ENCODE measurements around the gene KRTAP3-3.
"Not testable (repeated sequence)": the region's sequence is repeated elsewhere in the genome, so short reads cannot be mapped to it uniquely, and the experiment has no call there.

The KRTAP3-3 gene

DNA sequence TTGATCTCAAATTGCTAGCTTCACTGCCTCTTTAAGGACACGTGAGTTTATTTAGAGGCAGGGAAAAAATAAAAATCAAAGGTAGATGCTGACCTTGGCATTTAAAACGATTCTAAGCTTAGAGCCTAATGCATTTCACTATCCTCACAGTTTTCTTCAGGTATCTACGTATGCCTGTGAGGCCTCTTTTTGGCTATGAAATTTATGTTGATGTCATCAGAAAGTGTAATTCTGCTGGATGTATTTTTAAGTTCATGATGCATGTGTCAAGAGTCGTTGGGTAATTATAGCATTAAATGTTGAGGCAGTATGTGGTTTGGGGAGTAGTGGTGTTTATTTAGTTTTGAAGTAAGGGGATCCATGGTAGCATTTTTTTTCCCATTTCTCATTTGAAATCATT lies 10.0 kb upstream of the KRTAP3-3 start:
- DNase-seq: no peak

DNA sequence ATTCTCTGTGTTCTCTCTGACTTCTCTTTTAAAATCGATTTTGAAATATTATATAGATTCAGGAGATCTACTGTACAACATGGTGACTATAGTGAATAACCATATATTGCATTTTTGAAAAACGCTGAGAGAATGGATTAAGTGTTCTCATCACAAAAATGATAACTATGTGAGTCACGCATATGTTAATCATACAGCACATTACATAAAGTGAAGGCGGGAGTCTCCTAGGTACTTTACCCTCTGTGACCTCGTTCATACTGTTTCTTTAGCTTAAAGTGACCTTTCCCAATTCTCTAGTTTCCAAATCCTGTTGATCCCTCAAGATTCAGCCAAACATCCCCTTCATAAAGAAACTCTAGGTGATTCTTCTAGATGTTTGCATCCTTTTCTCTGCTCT lies 8.8 kb upstream of the KRTAP3-3 start:
- no peak for DNase-seq

DNA sequence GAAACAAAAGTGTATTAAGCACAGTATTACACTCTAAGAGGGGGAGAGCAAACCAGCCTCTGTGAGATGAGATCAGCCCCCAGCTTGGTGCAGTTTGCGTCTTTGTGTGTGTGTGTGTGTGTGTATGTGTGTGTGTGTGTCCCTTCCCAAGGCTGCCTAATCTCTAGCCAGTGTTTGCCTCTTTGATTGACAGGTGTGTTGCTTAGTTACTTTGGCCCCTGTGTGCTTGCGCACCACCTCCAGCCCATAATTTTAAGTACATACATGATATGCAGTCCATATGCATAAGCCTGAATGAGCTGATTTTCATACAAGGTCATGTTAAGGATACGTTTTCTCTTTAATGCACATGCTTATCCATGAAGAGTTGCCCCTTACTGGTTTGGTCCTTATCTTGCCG lies 7.8 kb upstream of the KRTAP3-3 start:
- DNase-seq: no peak

GRCh38 chr17:40999563-40999962 lies 5.6 kb upstream of the KRTAP3-3 start, which contains the start of gene KRTAP3-2:
Gene KRTAP3-2 (minus strand): TSS chr17:40999906. CDS start chr17:40999853, 53 bp downstream.
- DNase-seq: not testable (repeated sequence)

DNA sequence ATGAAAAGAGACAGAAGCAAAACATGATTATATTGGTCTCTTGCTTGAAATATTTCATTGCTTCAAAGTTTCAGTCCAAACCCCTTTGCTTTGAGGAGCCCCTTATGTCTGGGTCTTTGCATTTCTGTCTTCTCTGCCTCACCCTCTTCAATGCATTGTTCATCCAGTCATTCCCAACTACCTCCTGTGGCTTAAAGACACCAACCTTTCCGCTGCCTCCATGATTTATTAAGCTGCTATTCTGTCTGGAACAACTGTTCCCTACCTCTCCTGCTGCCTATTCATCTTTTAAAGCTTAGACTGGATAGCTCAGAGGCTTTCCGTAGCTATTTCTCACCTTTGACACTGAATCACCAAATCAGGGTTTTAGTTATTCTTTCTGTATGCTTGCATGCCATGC lies 3.4 kb upstream of the KRTAP3-3 start:
- no peak for DNase-seq

- DNase-seq: no peak
Measured at GRCh38 chr17:40996829-40997228, 2.9 kb upstream of the KRTAP3-3 start.

DNA sequence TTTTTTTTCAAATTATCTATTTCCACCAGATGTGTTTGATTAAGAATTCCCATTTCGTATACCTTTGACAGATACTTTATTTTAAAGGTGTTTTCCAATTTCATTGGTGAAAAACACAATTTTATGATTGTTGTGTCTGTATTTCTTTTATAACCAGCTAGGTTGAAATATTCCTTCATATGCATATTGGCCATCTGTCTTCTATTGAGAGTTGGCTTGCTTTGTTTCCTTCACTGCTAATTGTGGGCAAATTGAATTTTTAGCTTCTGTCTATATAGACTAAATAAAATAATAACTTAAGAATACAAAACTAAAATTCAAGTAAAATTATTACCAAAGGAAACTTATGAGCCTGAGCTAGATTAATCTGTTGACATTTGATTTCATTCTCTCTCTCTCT lies 1.2 kb upstream of the KRTAP3-3 start:
- no peak for DNase-seq

GRCh38 chr17:40993084-40993483 lies 880 bp downstream of the KRTAP3-3 start:
- no peak for DNase-seq

- DNase-seq: no peak
Measured at GRCh38 chr17:40992666-40993065, 1.3 kb downstream of the KRTAP3-3 start.

- no peak for DNase-seq
Measured at GRCh38 chr17:40986920-40987319, 7.0 kb downstream of the KRTAP3-3 start.

GRCh38 chr17:40984226-40984625 lies 9.7 kb downstream of the KRTAP3-3 start, which contains the start of gene KRT40:
Gene KRT40 (minus strand): TSS chr17:40984326. CDS start chr17:40984273, 53 bp downstream.
- no peak for DNase-seq

DNA sequence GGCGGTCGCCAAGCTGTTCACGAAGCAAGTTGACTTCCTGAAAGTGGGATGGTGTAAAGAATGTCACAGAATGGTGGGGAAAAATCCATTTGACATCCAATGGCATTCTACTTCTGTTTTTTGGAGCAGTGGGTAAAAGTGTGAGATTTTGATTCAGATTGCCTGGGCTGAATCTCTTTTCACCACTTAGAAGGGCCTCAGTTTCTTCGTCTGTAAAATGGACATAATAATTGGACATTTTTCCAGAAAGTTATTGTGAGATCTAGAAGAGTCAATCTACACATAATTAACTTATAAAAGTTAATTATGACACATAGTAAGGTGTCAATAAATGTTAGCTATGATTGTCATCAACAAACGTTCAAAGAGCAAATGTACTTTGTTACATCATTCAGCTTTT lies 12.8 kb downstream of the KRTAP3-3 start:
- no peak for DNase-seq

DNA sequence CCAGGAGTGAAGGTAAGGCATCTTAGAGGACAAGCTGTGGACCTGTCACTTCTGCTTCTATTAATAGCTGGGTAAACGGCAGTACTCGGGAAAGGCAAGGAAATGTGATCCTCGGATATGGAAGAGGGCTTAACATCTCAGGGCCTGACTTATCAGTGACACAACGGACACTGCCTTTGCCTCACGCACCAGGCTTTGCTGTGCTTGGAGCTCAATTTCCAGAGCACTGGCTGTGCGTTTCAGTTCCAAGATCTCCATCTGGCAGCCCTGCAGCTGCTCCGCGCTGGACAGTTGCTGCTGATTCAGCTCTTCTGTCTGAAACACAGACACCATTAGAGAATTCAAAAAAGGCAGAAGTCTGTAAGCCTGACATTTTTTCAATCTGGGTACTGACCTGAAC lies 13.4 kb downstream of the KRTAP3-3 start:
- no peak for DNase-seq

- no peak for DNase-seq
Measured at GRCh38 chr17:40980117-40980516, 13.8 kb downstream of the KRTAP3-3 start.

DNA sequence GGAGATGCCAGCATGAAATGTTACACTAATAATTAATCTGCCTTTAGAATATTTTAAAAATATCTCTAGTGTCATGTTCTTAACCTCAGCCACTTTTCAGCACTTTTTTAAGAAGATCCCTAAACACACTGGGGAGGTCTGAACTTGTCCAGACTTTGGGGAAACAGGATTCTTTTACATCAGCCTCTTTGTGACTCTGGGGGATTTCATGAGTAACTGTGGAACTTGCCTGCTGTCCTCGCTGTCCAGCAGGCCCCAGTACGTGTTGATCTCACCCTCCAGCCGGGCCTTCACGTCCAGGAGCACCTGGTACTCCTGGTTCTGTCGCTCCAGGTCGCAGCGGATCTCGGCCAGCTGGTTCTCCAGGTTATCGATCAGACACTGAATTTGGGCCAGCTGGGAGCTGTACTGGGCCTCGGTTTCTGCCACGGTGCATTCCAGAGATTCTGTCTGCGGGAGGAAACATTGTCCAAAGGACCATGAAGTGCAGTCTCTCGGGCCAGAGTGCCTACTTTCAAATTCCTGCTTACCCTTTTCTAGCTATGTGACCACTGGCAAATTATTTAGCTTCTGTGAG lies 15.3 kb downstream of the KRTAP3-3 start:
- no peak for DNase-seq

GRCh38 chr17:40975516-40975915 lies 18.4 kb downstream of the KRTAP3-3 start:
- DNase-seq: no peak

DNA sequence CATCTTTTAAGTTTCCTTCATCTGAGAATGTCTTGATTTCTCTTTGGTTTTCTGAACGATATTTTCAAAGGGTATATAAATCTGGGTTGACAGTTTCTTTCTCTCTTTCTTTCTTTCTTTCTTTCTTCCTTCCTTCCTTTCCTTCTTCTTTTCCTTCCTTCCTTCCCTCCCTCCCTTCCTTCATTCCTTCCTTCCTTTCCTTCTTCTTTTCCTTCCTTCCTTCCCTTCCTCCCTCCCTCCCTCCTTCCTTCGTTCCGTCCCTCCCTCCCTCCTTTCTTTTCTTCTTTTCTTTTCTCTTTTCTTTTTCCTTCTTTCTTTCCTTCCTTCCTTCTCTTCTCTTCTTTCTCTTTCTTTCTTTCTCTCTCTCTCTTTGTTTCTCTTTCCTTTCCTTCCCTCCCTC lies 19.6 kb downstream of the KRTAP3-3 start:
- DNase-seq: no peak

- no peak for DNase-seq
Measured at GRCh38 chr17:40967582-40967981, 26.4 kb downstream of the KRTAP3-3 start.

DNA sequence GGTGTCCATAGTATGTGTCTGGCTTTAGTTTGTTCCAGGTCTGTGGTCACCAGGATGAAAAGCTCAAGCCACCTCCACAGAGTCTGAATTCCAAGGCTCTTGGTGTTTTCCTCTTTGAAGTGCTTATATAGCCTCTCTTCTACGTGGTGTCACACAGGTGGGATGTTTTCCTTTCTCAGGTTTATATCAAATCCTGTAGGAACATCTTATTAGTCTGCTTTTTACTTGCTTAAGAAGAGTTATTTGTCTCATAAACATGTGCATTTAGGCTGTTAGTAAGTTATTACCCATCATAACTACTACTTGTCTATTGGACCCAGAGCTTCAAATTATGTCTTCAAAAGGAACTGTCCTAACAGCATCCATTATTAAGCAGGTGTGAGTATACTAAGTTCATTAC lies 27.1 kb downstream of the KRTAP3-3 start, which contains the start of gene KRT39:
KRT39 (minus strand) TSS at position 101 of the 400 bp plus-strand sequence; CDS start at position 9, 92 bp downstream.
- DNase-seq: no peak

- DNase-seq: no peak
Measured at GRCh38 chr17:40963838-40964237, 30.1 kb downstream of the KRTAP3-3 start.

DNA sequence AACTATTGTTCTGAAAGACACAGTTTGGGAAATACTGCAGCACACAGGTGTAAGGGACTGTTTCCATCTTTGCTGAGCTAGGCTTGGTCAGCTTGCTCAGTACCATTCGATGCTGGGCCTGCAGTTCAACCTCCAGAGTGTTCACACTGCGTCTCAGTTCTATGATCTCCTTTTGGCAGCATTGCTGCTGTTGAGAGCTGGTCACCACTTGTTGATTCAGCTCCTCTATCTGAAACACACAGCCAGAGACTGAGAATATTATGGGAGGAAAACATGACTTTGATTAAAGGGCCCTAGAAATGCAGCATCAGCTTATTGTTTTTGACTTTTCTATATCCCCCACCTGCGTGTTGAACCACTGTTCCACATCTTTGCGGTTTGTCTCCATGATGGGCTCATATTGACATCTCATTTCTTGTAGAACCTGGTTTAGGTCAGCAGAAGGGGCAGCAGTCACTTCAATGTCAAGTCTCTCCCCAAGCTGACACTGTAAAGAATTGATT lies 31.9 kb downstream of the KRTAP3-3 start:
- no peak for DNase-seq

DNA sequence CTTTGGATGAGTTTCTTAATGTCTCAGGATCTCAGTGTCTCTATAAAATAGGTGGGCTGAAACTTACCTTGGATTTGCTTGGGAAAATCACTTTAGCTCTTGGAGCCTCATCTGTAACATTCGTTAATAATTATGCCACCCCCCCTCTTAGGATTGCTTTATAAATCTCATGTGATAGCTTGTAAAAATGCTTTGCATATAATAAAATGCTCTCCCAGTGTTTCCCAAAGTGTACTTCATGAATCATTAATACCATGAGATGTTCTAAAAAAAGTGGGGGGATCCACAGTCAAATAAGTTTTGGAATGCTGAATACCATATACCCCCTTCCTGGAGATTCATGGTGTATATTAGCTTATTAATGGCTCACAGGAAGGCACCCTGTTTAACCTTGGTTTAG lies 32.4 kb downstream of the KRTAP3-3 start:
- no peak for DNase-seq

DNA sequence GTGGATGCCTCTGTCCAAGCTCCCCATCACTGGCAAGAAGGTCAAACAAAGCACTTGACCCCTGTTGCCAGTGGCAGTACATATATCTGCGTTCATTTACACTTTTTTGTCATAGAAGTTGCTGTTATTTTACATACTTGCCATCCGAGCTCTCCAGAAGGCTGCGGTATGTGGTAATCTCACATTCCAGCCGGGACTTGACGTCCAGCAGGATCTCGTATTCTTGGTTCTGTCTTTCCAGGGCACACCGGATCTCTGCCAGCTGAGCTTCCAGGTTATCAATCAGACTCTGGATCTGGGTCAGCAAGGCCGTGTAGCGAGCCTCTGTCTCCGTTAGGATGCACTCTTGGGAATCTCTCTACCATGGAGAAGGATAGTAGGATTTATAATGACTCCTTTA lies 33.8 kb downstream of the KRTAP3-3 start:
- DNase-seq: no peak

- DNase-seq: no peak
Measured at GRCh38 chr17:40958086-40958953, 35.6 kb downstream of the KRTAP3-3 start.

Data from T-helper 9 cell (primary cell).